ENCODE measurements around the gene FSTL3.
"Not testable (repeated sequence)": the region's sequence is repeated elsewhere in the genome, so short reads cannot be mapped to it uniquely, and the experiment has no call there.

The FSTL3 gene

GRCh38 chr19:661427-662196, 14.6 kb upstream of the FSTL3 start:
- no peak for DNase-seq

- no peak for DNase-seq
Observed at GRCh38 chr19:662207-662961, 13.8 kb upstream of the FSTL3 start.

GRCh38 chr19:662962-663681, 13.1 kb upstream of the FSTL3 start, which contains the start of gene RNF126:
Gene RNF126 (minus strand): TSS chr19:663214. CDS start chr19:663121, 93 bp downstream.
- DNase-seq = peak; percentile 84 to 86

- no peak for DNase-seq
Observed at GRCh38 chr19:663682-664117, 12.5 kb upstream of the FSTL3 start.

- DNase-seq = peak; percentile 47 to 67
Observed at GRCh38 chr19:664913-665443, 11.2 kb upstream of the FSTL3 start.

- DNase-seq = not testable (repeated sequence)
Observed at GRCh38 chr19:666985-667573, 9.1 kb upstream of the FSTL3 start.

- DNase-seq = not testable (repeated sequence)
Observed at GRCh38 chr19:668675-669434, 7.3 kb upstream of the FSTL3 start.

- DNase-seq = no peak
Observed at GRCh38 chr19:670609-671075, 5.5 kb upstream of the FSTL3 start.

- DNase-seq = peak in 1 of 2 donors; percentile 29
Observed at GRCh38 chr19:674282-675151, 1.7 kb upstream of the FSTL3 start.

- no peak for DNase-seq
Observed at GRCh38 chr19:676007-676338, 219 bp upstream of the FSTL3 start.

GRCh38 chr19:677201-677600, 1.0 kb downstream of the FSTL3 start:
- DNase-seq = no peak

GRCh38 chr19:677601-678436, 1.6 kb downstream of the FSTL3 start:
- no peak for DNase-seq

GRCh38 chr19:678791-679388, 2.7 kb downstream of the FSTL3 start:
- no peak for DNase-seq

GRCh38 chr19:679418-680286, 3.5 kb downstream of the FSTL3 start:
- DNase-seq = no peak

- peak; percentile 95 to 98 for DNase-seq
Observed at GRCh38 chr19:680287-681028, 4.3 kb downstream of the FSTL3 start.

GRCh38 chr19:681029-682019, 5.1 kb downstream of the FSTL3 start:
- DNase-seq = no peak
